ENCODE data around the gene HS3ST2.

The HS3ST2 gene

GRCh38 chr16:22932032-22932771 lies 118.2 kb downstream of the HS3ST2 start:
- DNase-seq (ENCODE audit: low spot score) = no peak

GRCh38 chr16:22933173-22933572 lies 119.2 kb downstream of the HS3ST2 start:
- no peak for DNase-seq (ENCODE audit: low spot score)

DNA sequence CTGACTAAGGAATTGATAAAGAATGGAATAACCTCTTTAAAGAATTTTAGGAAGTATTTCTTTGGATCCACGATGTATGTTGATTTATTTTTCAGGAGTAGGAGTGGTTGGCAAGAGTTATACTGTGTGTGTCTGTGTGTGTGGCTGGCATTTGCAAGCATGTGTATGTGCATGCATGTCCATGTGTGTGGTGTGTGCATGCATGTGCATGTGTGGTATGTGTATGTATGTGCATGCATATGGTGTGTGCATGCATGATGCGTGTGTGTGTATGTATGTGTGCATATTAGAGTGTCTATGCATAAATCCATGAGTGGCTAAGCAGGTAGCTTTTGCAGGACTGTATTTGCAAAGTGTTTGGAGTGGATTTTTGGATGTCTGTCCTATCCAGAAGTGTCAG lies 120.8 kb downstream of the HS3ST2 start:
- no peak for DNase-seq (ENCODE audit: low spot score)

DNA sequence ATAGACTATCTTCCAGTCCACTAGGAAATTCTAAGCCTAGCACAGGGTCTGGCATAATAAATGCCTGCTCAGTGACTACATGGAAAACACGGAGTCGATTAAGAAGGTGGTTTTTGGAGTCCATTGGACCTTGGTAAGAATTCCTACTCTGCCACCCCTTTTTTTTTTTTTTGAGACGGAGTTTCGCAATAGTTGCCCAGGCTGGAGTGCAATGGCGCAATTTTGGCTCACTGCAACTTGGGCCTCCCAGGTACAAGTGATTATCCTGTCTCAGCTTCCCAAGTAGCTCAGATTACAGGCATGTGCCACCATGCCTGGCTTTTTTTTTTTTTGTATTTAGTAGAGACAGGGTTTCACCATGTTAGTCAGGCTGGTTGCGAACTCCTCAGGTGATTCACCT lies 123.2 kb downstream of the HS3ST2 start:
- no peak for DNase-seq (ENCODE audit: low spot score)

DNA sequence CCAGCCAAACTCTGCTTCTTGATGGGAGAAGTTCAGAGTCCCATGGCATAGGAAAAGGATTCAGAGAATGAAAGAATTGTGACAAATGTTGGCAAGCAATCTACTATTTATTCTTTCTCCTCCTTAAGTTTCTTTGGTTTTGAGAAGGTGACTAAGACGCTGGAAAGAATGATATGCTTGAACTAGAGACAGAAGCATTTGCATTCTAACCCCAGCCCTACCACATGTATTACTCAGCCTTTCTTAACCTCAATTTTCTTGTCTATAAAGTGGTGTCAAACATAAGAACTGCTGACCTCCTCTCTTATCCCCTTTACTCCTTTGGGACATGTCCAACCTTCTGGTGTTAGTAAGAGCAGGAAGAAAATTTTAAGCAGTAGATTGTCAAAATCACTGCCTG lies 124.7 kb downstream of the HS3ST2 start:
- DNase-seq (ENCODE audit: low spot score) = no peak

GRCh38 chr16:22939744-22940363 lies 125.9 kb downstream of the HS3ST2 start:
- peak; percentile 43 for DNase-seq (ENCODE audit: low spot score)

GRCh38 chr16:22941970-22942501 lies 128.1 kb downstream of the HS3ST2 start:
- no peak for DNase-seq (ENCODE audit: low spot score)

DNA sequence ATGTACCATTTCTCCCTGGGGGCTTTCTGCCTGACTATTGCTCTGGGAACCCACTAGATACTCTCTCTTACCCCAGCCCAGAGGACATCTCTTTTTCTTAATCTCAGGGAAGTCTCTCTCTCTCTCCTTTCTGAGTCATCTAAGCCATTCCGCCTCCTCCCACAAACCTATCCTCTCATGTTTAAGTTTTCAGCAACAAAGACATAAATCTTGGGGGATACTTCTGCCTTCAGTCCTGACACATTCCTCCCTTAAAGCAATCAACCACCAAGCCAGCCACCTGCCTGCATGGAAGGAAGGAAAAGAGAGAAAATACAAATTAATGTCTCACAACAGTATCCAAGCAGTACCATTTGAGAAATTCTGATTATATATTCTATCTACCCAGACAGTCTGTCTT lies 128.8 kb downstream of the HS3ST2 start:
- no peak for DNase-seq (ENCODE audit: low spot score)

DNA sequence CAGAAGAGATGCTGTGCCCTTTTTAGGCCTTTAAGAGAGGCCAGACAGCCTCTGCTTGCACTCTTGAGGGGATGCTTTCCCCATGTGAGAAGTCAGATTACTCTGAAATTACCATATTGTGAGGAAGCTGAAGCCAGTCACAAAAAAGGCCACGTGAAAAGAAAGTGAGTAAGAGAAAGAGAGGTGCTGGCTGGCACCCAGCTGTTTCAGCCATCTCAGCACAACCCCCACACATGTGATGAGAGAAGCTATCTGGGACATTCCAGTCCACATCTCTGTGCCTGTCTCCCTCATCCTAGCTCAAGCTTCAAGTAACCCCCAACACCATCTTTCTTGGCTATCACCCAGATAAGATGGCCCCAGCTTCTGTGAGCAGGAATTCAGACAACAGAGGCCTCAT lies 131.4 kb downstream of the HS3ST2 start:
- DNase-seq (ENCODE audit: low spot score) = no peak

DNA sequence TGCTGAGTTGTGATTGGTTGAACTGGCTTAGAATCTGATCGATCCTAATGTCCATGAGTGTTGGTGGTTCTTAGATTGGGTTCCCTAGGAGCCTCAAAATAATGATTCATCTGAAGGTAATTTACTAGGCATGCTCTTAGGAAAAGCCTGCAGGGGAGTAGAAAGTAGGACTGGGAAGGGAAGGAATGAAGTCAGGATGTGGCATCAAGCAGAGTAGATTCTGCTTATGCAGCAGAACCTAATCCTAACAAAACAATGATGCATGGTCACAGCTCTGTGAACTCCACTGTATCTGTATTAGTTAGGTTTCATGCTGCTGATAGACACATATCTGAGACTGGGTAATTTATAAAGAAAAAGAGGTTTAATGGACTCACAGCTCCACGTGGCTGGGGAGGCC lies 132.5 kb downstream of the HS3ST2 start:
- no peak for DNase-seq (ENCODE audit: low spot score)

DNA sequence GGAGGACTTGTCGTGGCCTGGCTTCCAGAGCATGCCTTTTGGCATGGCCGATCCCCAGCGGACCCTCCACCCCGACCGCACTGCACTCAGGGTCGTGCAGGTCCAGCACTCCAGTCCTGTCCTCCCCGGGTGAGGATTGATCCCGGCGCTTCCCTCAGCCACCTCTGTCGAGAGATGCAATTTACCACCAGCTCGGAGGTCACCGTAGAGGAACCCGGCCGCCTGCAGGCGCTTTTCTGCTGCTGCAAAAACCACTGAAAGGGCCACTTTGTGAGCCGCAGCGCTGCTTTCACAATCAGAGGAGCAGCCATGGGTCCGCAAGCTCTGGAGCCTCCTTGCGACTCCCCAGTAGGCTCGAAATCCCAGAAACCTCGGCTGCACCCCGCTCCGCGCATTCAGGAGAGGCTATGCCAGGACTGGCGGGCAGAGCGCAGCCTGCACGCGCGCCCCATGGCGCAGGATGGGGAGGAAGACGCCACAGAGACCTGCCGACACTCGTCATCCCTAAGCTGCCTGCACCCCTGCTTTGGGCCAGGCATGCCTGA lies 134.2 kb downstream of the HS3ST2 start:
- DNase-seq (ENCODE audit: low spot score) = no peak

DNA sequence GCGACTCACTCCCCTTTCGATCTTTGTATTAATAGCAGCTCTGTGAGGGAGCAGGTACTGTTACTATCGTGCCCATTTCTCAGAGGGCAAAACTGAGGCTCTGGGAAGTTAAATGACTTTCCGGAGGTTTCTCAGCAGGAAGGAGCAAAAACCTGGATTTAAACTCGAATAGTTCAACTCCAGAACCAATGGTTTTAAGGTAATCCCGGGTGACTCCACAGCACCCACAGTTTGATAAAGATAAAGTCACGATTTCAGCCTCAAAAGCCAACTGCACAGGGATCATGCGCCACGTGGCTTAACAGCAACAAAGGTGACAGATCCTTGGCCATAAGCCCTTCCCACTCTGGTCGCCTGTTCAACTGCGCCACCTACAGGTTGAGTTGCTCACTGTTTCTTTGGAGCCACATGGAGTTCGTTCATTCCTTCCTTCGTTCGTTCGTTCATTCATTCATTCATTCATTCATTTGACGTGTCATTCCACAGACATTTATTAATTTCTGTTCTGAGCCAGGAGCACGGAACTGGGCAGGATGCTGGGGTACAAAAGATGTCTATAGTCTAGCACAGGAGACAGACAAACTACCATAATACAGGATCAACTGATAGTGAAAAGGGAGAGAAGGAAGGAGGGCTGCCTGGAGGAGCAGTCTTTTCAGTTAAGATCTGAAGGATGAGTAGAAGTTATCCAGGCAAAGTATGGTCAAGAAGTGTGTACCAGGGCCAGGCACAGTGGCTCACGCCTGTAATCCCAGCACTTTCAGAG lies 134.8 kb downstream of the HS3ST2 start:
- peak; percentile 72 for DNase-seq (ENCODE audit: low spot score)

DNA sequence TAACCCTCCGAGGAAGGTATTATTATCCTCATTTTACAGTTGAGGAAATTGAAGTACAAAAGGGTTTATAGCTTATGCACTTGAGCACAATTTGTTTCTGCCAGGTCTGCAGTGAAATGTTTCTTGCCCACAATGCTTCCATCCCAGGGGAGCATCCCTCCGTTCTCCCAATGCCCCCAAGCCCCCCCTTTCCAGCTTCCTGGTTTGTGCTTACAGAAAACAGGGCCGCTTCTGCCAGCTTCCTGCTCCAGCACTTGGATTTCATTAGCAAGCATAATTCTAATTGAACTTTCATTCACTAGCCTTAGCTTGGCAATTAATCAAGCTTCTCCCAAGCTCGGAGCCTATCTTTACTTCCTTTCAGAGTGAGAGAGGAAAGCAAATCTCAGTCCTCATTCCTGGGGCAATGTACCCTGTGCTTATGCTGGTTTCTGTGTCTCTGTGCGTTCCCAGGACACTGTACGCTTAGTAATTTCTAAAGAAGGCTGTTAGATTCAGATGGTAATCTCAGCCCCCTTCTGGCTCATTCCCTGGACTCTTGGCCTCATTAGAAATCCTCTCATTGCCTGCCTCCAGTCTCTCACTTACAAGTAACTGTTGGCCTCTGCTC lies 141.6 kb downstream of the HS3ST2 start:
- DNase-seq (ENCODE audit: low spot score) = no peak

GRCh38 chr16:22961206-22961605 lies 147.2 kb downstream of the HS3ST2 start:
- DNase-seq (ENCODE audit: low spot score) = no peak

GRCh38 chr16:22962905-22963304 lies 148.9 kb downstream of the HS3ST2 start:
- no peak for DNase-seq (ENCODE audit: low spot score)
